KMS-11 (cell line): Measurements from ENCODE around the gene CPPED1.
"Not testable (repeated sequence)": the region's sequence is repeated elsewhere in the genome, so short reads cannot be mapped to it uniquely, and the experiment has no call there.

Experiments
- H2AFZ ChIP-seq: fragments of 200-600 bp; sonication (generic); 2 replicates; pipeline ENCODE4 v1.6.1; 2016; ENCODE audit warnings: antibody characterized with exemption, mixed run types, low read depth
- H3K27ac ChIP-seq: fragments of 200-600 bp; sonication (generic); 2 replicates; pipeline ENCODE4 v1.6.1; 2016; ENCODE audit warnings: mild to moderate bottlenecking, mixed run types
- H3K27me3 ChIP-seq: fragments of 200-600 bp; sonication (generic); 2 replicates; pipeline ENCODE4 v1.6.1; 2017; ENCODE audit warnings: mild to moderate bottlenecking, low read depth, mixed run types, moderate library complexity; ENCODE audit not compliant: insufficient read depth
- H3K36me3 ChIP-seq: fragments of 200-600 bp; sonication (generic); 2 replicates; pipeline ENCODE4 v1.6.1; 2017; ENCODE audit warnings: mild to moderate bottlenecking, mixed run types; ENCODE audit not compliant: insufficient read depth
- H3K4me1 ChIP-seq: fragments of 200-600 bp; sonication (generic); 2 replicates; pipeline ENCODE4 v1.6.1; 2016; ENCODE audit warnings: mild to moderate bottlenecking, low read depth, mixed run types; ENCODE audit not compliant: poor library complexity, severe bottlenecking
- H3K4me2 ChIP-seq: fragments of 200-600 bp; sonication (generic); 2 replicates; pipeline ENCODE4 v1.7.0; 2016; ENCODE audit warnings: mild to moderate bottlenecking, mixed run types
- H3K4me3 ChIP-seq: fragments of 200-600 bp; sonication (generic); IDR thresholded peaks from 2 replicates; pipeline ENCODE4 v1.6.1; 2017; ENCODE audit warnings: low read depth, low read length, mixed read lengths; ENCODE audit not compliant: insufficient read depth
- H3K79me2 ChIP-seq: fragments of 200-600 bp; sonication (generic); 2 replicates; pipeline ENCODE4 v1.6.1; 2016; ENCODE audit warnings: low read depth, mixed run types; ENCODE audit not compliant: insufficient read depth
- H3K9ac ChIP-seq: fragments of 200-600 bp; sonication (generic); 2 replicates; pipeline ENCODE4 v1.6.1; 2016; ENCODE audit warnings: mild to moderate bottlenecking, mixed run types
- H4K20me1 ChIP-seq: fragments of 200-600 bp; sonication (generic); 2 replicates; pipeline ENCODE4 v1.6.1; 2016; ENCODE audit warnings: mild to moderate bottlenecking, mixed run types; ENCODE audit not compliant: insufficient read depth
- TF ChIP-seq, protein P1 (sequence below): fragments of 200-600 bp; sonication (generic); conservative IDR thresholded peaks from 2 replicates; pipeline ENCODE4 v1.6.1; 2017; ENCODE audit warnings: low read depth, mild to moderate bottlenecking, antibody characterized with exemption, low read length, moderate library complexity, mixed read lengths

CPPED1 gene

DNA sequence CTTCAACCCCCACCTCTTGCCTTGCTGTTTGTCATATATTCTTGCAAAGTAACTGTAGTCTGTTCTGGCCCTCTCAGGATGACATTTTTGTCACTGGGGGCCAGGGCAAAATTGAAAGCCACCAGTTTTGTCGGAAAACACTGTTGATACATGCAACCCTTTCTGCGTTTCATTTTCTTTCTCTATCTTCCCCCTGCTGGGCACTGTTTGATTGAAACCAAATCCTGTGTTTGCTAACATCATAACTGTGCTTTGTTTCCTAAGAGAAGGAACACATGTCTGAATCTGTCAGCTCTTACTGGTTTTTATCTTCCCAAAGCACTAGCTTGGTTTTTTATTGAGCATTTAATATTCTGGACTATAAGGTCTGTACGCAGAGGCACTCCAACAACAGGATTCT lies 11.7 kb upstream of the CPPED1 start:
- Histone ChIP-seq H3K27ac (no peak overlapping the region), H2AFZ (no peak overlapping the region), H3K9ac (no peak overlapping the region), H3K4me1 (peaks cover 8% of the 10 kb centered on the region), H3K4me2 (no peak overlapping the region), H4K20me1 (no peaks in the 10 kb centered on the region), H3K4me3 (no peak overlapping the region), H3K79me2 (no peaks in the 10 kb centered on the region), H3K36me3 (no peaks in the 10 kb centered on the region), H3K27me3 (no peaks in the 10 kb centered on the region)
- TF ChIP-seq, protein P1, sequence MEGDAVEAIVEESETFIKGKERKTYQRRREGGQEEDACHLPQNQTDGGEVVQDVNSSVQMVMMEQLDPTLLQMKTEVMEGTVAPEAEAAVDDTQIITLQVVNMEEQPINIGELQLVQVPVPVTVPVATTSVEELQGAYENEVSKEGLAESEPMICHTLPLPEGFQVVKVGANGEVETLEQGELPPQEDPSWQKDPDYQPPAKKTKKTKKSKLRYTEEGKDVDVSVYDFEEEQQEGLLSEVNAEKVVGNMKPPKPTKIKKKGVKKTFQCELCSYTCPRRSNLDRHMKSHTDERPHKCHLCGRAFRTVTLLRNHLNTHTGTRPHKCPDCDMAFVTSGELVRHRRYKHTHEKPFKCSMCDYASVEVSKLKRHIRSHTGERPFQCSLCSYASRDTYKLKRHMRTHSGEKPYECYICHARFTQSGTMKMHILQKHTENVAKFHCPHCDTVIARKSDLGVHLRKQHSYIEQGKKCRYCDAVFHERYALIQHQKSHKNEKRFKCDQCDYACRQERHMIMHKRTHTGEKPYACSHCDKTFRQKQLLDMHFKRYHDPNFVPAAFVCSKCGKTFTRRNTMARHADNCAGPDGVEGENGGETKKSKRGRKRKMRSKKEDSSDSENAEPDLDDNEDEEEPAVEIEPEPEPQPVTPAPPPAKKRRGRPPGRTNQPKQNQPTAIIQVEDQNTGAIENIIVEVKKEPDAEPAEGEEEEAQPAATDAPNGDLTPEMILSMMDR, result no peak

DNA sequence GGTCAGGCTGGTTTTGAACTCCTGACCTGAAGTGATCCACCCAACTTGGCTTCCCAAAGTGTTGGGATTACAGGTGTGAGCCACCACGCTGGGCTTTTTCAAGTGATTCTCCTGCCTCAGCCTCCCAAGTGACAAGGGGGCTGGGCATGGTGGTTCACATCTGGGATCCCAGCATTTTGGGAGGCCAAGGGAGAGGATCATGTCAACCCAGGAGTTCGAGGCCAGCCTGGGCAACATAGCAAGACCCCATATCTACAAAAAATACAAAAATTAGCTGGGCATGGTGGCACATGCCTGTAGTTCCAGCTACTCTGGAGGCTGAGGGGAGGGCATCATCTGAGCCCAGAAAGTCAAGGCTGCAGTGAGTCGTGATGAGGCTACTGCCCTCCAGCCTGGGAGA lies 10.0 kb upstream of the CPPED1 start:
- not testable (repeated sequence) for H3K4me2 ChIP-seq, H3K27me3 ChIP-seq, H3K27ac ChIP-seq, H3K79me2 ChIP-seq, H3K36me3 ChIP-seq, H2AFZ ChIP-seq, H3K4me1 ChIP-seq, H3K4me3 ChIP-seq, H4K20me1 ChIP-seq, H3K9ac ChIP-seq

DNA sequence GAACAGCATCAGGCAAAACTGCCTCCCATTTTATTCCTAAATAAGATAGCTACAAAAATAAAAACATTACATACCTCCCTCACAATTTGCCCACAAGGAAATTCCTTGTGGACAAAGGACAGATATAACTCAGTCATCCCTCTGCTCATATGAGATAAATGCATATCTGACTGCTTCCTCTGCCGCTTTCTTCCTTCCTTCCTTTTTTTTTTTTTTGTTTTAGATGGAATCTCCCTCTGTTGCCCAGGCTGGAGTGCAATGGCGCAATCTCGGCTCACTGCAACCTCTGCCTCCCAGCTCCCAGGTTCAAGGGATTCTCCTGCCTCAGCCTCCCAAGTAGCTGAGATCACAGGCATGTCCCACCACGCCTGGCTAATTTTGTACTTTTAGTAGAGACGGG lies 9.6 kb upstream of the CPPED1 start:
- not testable (repeated sequence) for H3K27ac ChIP-seq, H4K20me1 ChIP-seq, H3K27me3 ChIP-seq

DNA sequence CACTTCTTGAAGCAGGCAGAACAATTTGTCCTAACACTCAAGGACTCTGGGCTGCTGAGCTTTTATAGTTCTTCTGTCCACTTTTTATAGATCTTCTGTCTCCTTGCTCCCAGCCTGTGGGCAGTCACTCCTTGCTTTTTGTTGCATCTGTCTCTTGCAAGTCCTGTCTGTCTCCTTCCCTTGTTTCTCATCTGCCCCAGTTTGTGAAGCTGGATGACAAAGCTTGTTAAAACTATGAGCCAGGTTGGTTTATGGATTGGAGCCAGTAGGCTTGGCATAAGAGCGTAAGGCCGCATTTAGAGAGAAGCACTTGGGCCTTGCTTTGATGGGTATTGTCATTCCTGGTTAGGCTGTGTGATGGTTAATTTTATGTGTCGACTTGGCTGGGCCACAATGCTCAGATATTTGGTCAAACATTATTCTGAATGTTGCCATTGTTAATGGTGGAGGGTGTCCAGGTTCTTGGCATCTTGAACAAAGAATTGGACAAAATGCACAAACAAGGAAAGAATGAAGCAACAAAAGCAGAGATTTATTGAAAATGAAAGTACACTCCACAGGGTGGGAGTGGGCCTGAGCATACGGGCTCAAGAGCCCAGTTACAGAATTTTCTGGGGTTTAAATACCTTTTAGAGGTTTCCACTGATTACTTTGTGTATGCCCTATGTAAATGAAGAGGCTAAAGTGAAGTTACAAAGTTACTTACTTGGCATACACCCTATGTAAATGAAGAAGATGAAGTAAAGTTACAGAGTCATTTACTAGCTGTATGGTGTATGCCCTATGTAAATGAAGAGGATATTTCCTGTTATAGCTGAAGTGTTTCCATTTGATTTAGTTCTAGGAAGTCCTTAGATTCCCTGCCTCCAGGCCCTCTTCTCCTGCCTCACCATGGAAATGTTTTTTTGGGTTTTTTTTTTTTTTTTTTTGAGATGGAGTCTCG lies 8.0 kb upstream of the CPPED1 start:
- Histone ChIP-seq H3K79me2 (no peaks in the 10 kb centered on the region), H3K4me1 (peaks cover 4% of the 10 kb centered on the region), H3K36me3 (no peaks in the 10 kb centered on the region), H4K20me1 (no peaks in the 10 kb centered on the region), H3K4me2 (no peak overlapping the region), H3K27me3 (no peaks in the 10 kb centered on the region), H2AFZ (no peak overlapping the region), H3K4me3 (no peak overlapping the region), H3K9ac (no peak overlapping the region), H3K27ac (no peak overlapping the region)
- TF ChIP-seq, protein P1, result no peak

More for the DNA sequence above, 9.6 kb upstream of the CPPED1 start:
- H3K79me2 ChIP-seq, H3K4me1 ChIP-seq, H2AFZ ChIP-seq, H3K9ac ChIP-seq, H3K36me3 ChIP-seq, H3K4me3 ChIP-seq, H3K4me2 ChIP-seq: not testable (repeated sequence)

DNA sequence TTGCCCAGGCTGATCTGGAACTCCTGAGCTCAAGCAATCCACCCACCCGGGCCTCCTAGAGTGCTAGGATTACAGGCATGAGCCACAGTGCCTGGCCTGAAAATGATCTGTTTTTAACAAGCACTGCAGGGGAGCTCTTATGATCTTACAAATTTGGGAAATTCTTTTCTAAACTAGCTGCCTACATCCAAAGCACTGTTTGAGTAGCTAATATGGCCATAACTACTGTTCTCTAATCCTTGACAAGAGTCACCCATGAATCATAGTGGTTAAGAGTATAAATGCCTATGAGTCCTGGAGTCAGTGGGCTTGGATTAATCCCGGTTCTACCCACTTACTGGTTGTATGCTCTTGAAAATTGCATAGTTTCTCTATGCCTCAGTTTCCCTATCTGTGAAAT lies 1.4 kb upstream of the CPPED1 start:
- peaks cover 9% of the 10 kb centered on the region; the same call in 1 of the 2 replicates for H3K79me2 ChIP-seq
- H3K27me3 ChIP-seq, result no peaks in the 10 kb centered on the region
- no peak overlapping the region for H3K9ac ChIP-seq
- peak overlapping the region; percentile 86; the same call in 1 of the 2 replicates for H2AFZ ChIP-seq
- H4K20me1 ChIP-seq, result no peaks in the 10 kb centered on the region
- H3K4me3 ChIP-seq, result no peak overlapping the region
- no peak overlapping the region for H3K27ac ChIP-seq
- peaks cover 12% of the 10 kb centered on the region for H3K4me1 ChIP-seq
- TF ChIP-seq, protein P1, result no peak
- no peak overlapping the region for H3K4me2 ChIP-seq
- no peaks in the 10 kb centered on the region for H3K36me3 ChIP-seq
